ENCODE measurements around the gene FAM204A.

The FAM204A gene

GRCh38 chr10:118330295-118331076 lies 11.6 kb downstream of the FAM204A start:
- no peak for DNase-seq

GRCh38 chr10:118324140-118324539 lies 18.0 kb downstream of the FAM204A start:
- DNase-seq, result no peak

GRCh38 chr10:118321724-118322575 lies 20.2 kb downstream of the FAM204A start:
- no peak for DNase-seq

GRCh38 chr10:118315629-118316028 lies 26.5 kb downstream of the FAM204A start:
- DNase-seq, result no peak

GRCh38 chr10:118314882-118315281 lies 27.2 kb downstream of the FAM204A start:
- DNase-seq, result no peak

- DNase-seq, result no peak
Measured at GRCh38 chr10:118311505-118311904, 30.6 kb downstream of the FAM204A start.

GRCh38 chr10:118310822-118311221 lies 31.3 kb downstream of the FAM204A start:
- DNase-seq, result no peak

- DNase-seq, result no peak
Measured at GRCh38 chr10:118309911-118310310, 32.2 kb downstream of the FAM204A start.

- no peak for DNase-seq
Measured at GRCh38 chr10:118308664-118309063, 33.5 kb downstream of the FAM204A start.

GRCh38 chr10:118307859-118308258 lies 34.3 kb downstream of the FAM204A start:
- DNase-seq, result no peak

GRCh38 chr10:118307220-118307619 lies 34.9 kb downstream of the FAM204A start:
- no peak for DNase-seq

- DNase-seq, result no peak
Measured at GRCh38 chr10:118305730-118306129, 36.4 kb downstream of the FAM204A start.

GRCh38 chr10:118304521-118304920 lies 37.6 kb downstream of the FAM204A start:
- no peak for DNase-seq

- DNase-seq, result no peak
Measured at GRCh38 chr10:118301211-118301610, 40.9 kb downstream of the FAM204A start.

GRCh38 chr10:118300320-118300719 lies 41.8 kb downstream of the FAM204A start:
- no peak for DNase-seq

- DNase-seq, result no peak
Measured at GRCh38 chr10:118298787-118299186, 43.3 kb downstream of the FAM204A start.

- DNase-seq, result no peak
Measured at GRCh38 chr10:118291122-118291521, 51.0 kb downstream of the FAM204A start.

- DNase-seq, result no peak
Measured at GRCh38 chr10:118290471-118290995, 51.6 kb downstream of the FAM204A start.

- no peak for DNase-seq
Measured at GRCh38 chr10:118287076-118287806, 54.9 kb downstream of the FAM204A start.

GRCh38 chr10:118286051-118286838 lies 55.9 kb downstream of the FAM204A start:
- DNase-seq, result no peak

GRCh38 chr10:118282670-118283069 lies 59.5 kb downstream of the FAM204A start:
- DNase-seq, result no peak

- DNase-seq, result no peak
Measured at GRCh38 chr10:118278649-118279048, 63.5 kb downstream of the FAM204A start.

Data from NCI-H1694 treated with DMSO at 0.1 percent for 48 hours (cell line).